GM12864 (cell line): ENCODE measurements around the gene ACTR3.

Experiments used
- DNase-seq: peaks from one replicate; pipeline ENCODE4 v3.0.0-alpha.2; 2011; ENCODE audit warnings: low read depth
- H3K4me3 ChIP-seq: 2 replicates; pipeline ENCODE4 v1.5.1; 2011; ENCODE audit warnings: mild to moderate bottlenecking, low read depth, low read length, control low read depth
- TF ChIP-seq, protein P1 (sequence below): IDR thresholded peaks from 2 replicates; pipeline ENCODE4 v1.5.1; 2011; ENCODE audit warnings: low read depth, mild to moderate bottlenecking, moderate library complexity, low read length, control low read depth, inconsistent platforms; ENCODE audit errors: missing control alignments

Gene ACTR3

DNA sequence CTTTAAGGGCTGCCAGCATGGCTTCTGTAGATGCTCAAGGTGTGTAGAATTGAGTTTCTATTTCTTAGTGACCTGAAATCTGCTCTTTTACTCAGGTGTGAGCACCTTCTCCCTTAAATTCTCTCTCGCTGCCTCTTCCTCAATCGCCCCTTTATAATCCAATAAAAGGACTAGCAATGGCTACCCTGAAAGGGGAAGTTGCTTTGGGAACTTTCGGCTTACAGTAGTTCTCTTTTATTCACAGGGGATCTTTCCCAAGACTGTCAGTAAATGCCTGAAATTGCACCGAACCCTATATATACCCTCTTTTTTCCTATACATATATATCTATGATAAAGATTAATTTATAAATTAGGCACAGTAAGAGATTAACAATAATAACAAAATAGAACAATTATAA, 121.8 kb downstream of the ACTR3 start:
- no peak for DNase-seq
- TF ChIP-seq, protein P1, sequence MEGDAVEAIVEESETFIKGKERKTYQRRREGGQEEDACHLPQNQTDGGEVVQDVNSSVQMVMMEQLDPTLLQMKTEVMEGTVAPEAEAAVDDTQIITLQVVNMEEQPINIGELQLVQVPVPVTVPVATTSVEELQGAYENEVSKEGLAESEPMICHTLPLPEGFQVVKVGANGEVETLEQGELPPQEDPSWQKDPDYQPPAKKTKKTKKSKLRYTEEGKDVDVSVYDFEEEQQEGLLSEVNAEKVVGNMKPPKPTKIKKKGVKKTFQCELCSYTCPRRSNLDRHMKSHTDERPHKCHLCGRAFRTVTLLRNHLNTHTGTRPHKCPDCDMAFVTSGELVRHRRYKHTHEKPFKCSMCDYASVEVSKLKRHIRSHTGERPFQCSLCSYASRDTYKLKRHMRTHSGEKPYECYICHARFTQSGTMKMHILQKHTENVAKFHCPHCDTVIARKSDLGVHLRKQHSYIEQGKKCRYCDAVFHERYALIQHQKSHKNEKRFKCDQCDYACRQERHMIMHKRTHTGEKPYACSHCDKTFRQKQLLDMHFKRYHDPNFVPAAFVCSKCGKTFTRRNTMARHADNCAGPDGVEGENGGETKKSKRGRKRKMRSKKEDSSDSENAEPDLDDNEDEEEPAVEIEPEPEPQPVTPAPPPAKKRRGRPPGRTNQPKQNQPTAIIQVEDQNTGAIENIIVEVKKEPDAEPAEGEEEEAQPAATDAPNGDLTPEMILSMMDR: no peak
- no peak overlapping the region for H3K4me3 ChIP-seq
